ENCODE data around the gene GFOD1. TPM values are rescaled to one million over a fixed set of nuclear protein-coding genes. Genes with fewer than 3 reads are reported as not detected.

GFOD1 gene
- total RNA-seq, 1 experiment from 2014 or later: 6.1 TPM

DNA sequence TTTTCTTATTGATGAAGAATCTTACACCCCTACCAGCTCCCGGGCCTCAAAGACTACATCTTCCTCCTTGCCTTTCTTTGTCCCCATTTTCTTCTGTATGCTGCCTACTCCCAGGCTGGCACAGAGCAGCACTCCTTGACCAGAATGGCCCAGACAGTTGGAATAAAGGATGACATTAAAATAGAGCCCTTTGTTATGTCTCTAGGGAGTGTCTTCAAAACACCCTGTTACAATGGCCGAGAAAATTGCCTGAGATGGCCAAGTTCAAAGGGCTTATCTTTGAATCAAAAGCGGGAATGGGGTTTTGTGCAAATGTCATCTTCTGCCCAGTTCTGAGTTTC lies 80.1 kb downstream of the GFOD1 start:
- no peak overlapping the region for H4K91ac ChIP-seq (ENCODE audit: insufficient read length, low read depth, low read length)
- H3T11ph ChIP-seq (ENCODE audit: low read length): no peak overlapping the region
- no peak overlapping the region for H3K23ac ChIP-seq (ENCODE audit: insufficient read length, low read depth, low read length)
- no peaks in the 10 kb centered on the region for H3K79me2 ChIP-seq (ENCODE audit: insufficient read depth, low read length)
- no peak overlapping the region for H3K4me3 Mint-ChIP-seq
- no peak overlapping the region for H2BK15ac ChIP-seq (ENCODE audit: low read depth, low read length)
- no peak overlapping the region for H3K18ac ChIP-seq (ENCODE audit: insufficient read length, low read depth, low read length)
- peaks cover 6% of the 10 kb centered on the region; the same call in 1 of the 2 replicates for H3K4me1 ChIP-seq (ENCODE audit: insufficient read depth, low read length)
- TF ChIP-seq, protein P1, sequence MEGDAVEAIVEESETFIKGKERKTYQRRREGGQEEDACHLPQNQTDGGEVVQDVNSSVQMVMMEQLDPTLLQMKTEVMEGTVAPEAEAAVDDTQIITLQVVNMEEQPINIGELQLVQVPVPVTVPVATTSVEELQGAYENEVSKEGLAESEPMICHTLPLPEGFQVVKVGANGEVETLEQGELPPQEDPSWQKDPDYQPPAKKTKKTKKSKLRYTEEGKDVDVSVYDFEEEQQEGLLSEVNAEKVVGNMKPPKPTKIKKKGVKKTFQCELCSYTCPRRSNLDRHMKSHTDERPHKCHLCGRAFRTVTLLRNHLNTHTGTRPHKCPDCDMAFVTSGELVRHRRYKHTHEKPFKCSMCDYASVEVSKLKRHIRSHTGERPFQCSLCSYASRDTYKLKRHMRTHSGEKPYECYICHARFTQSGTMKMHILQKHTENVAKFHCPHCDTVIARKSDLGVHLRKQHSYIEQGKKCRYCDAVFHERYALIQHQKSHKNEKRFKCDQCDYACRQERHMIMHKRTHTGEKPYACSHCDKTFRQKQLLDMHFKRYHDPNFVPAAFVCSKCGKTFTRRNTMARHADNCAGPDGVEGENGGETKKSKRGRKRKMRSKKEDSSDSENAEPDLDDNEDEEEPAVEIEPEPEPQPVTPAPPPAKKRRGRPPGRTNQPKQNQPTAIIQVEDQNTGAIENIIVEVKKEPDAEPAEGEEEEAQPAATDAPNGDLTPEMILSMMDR (conservative IDR thresholded peaks at IDR 0.05): no peak
- WGBS (ENCODE audit: extremely low coverage, insufficient read length, low lambda C conversion rate): no CpG with 5 or more reads among the region's 3 CpGs
- peaks cover 13 to 15% of the 10 kb centered on the region in 2 experiments; a peak in 3 of 4 replicates for H3K4me1 Mint-ChIP-seq
- no peak overlapping the region for H2AFZ ChIP-seq (ENCODE audit: low read length)
- peak overlapping the region in 1 of 3 experiments; percentile 4; a peak in 1 of 7 replicates for H3K27ac Mint-ChIP-seq
- no peak overlapping the region for H4K5ac ChIP-seq (ENCODE audit: insufficient read length, low read depth, low read length)
- no peak overlapping the region for H2BK120ac ChIP-seq (ENCODE audit: low read depth, low read length, poor library complexity, severe bottlenecking)
- H3K56ac ChIP-seq (ENCODE audit: insufficient read length, low read depth, low read length): no peak overlapping the region
- no peaks in the 10 kb centered on the region for H3K9me3 Mint-ChIP-seq
- no peaks in the 10 kb centered on the region; a peak in 1 of 7 replicates for H3K36me3 Mint-ChIP-seq (ENCODE audit: insufficient read depth in 1 of 3, low read depth in 3 of 3)
- no peaks in the 10 kb centered on the region for H3K23me2 ChIP-seq (ENCODE audit: insufficient read length, low read depth, low read length, poor library complexity, severe bottlenecking)
- H3K79me1 ChIP-seq (ENCODE audit: insufficient read depth, low read depth, low read length, poor library complexity, severe bottlenecking): no peaks in the 10 kb centered on the region
- no peak overlapping the region for H4K8ac ChIP-seq (replicated peaks; ENCODE audit: insufficient read length, low read depth, low read length)
- H2BK20ac ChIP-seq (ENCODE audit: low read depth, low read length, poor library complexity, severe bottlenecking): no peak overlapping the region
- H3K27ac ChIP-seq (ENCODE audit: insufficient read length, low read depth, low read length): no peak overlapping the region
- no peaks in the 10 kb centered on the region for H3K27me3 ChIP-seq (ENCODE audit: insufficient read depth, low read length)
- H3K4ac ChIP-seq (ENCODE audit: low read depth, low read length): no peak overlapping the region
- DNase-seq: no peak
- no peaks in the 10 kb centered on the region for H3K9me3 ChIP-seq (ENCODE audit: control insufficient read depth, low read depth, low read length)
- no peak overlapping the region for H3K14ac ChIP-seq (ENCODE audit: insufficient read depth, low read length)
- H3K27me3 Mint-ChIP-seq (ENCODE audit: low read depth): peaks cover 2% of the 10 kb centered on the region; the same call in 1 of the 2 replicates
- H2BK12ac ChIP-seq (ENCODE audit: insufficient read length, low read depth, low read length): no peak overlapping the region
- no peak overlapping the region for H2BK5ac ChIP-seq (ENCODE audit: insufficient read length, low read length)
- no peak overlapping the region for H3K9ac ChIP-seq (ENCODE audit: extremely low read depth, insufficient read length, low read length)
- no peak overlapping the region for H3K4me2 ChIP-seq (ENCODE audit: insufficient read depth, insufficient read length, low read length)
- H4K20me1 ChIP-seq (ENCODE audit: control insufficient read depth, insufficient read depth, insufficient read length): no peaks in the 10 kb centered on the region
- H2AK5ac ChIP-seq (ENCODE audit: insufficient read length, low read length): no peak overlapping the region
